ENCODE results near the gene SLC16A3. TPM values are rescaled to one million over a fixed set of nuclear protein-coding genes. Genes with fewer than 3 reads are reported as not detected.

SLC16A3 gene
- total RNA-seq, 6 experiments from 2014 or later: 4.1 to 34.0 (median 7.3) TPM

GRCh38 chr17:82228278-82228841 is 482 bp upstream of the SLC16A3 start:
- H3K4me3 ChIP-seq: peak overlapping the region; percentile 25 to 52 (median 39)
- peak in 2 of 3 donors; percentile 69 to 75 for DNase-seq
- ATAC-seq: peak; percentile 0 to 3 (median 2)
- H3K36me3 ChIP-seq: no peaks in the 10 kb centered on the region
- no peak for TF ChIP-seq POLR2A (IDR thresholded peaks at IDR 0.05)
- no peak for TF ChIP-seq CTCF (IDR thresholded peaks at IDR 0.05)
- H3K27ac ChIP-seq: peak overlapping the region; percentile 64 to 95 (median 87)
- no peaks in the 10 kb centered on the region for H3K9me3 ChIP-seq
- no CpG with 5 or more reads among the region's 63 CpGs for WGBS (ENCODE audit: insufficient coverage, low coverage, low lambda C conversion rate, missing lambda C conversion rate)
- no peaks in the 10 kb centered on the region for H3K27me3 ChIP-seq
- peaks cover 0 to 14% (median 3%) of the 10 kb centered on the region in 4 donors for H3K4me1 ChIP-seq
- intact Hi-C loops (cut with DNase I): no loop called here

GRCh38 chr17:82229698-82230608 is 1.1 kb downstream of the SLC16A3 start:
- peak overlapping the region; percentile 80 to 95 (median 87) for H3K27ac ChIP-seq
- WGBS (ENCODE audit: insufficient coverage, low coverage, low lambda C conversion rate, missing lambda C conversion rate): no CpG with 5 or more reads among the region's 28 CpGs
- intact Hi-C loops (cut with DNase I): no loop called here
- H3K9me3 ChIP-seq: no peaks in the 10 kb centered on the region
- H3K36me3 ChIP-seq: no peaks in the 10 kb centered on the region
- no peak for TF ChIP-seq CTCF (IDR thresholded peaks at IDR 0.05)
- TF ChIP-seq POLR2A (IDR thresholded peaks at IDR 0.05): no peak
- ATAC-seq (no peak), DNase-seq (peak in 2 of 3 donors; percentile 62 to 69)
- peaks cover 0 to 14% (median 3%) of the 10 kb centered on the region in 4 donors for H3K4me1 ChIP-seq
- H3K27me3 ChIP-seq: no peaks in the 10 kb centered on the region
- H3K4me3 ChIP-seq: peak overlapping the region; percentile 29 to 67 (median 52)

GRCh38 chr17:82230609-82231311 is 1.9 kb downstream of the SLC16A3 start:
- WGBS (ENCODE audit: insufficient coverage, low coverage, low lambda C conversion rate, missing lambda C conversion rate): 0% methylated on average over 4 of the region's 76 CpGs
- no peak for TF ChIP-seq POLR2A (IDR thresholded peaks at IDR 0.05)
- TF ChIP-seq CTCF (IDR thresholded peaks at IDR 0.05): peak; percentile 45 to 69 (median 54)
- Histone ChIP-seq H3K4me1 (peaks cover 0 to 15% (median 3%) of the 10 kb centered on the region in 4 donors), H3K9me3 (no peaks in the 10 kb centered on the region), H3K27me3 (no peaks in the 10 kb centered on the region), H3K4me3 (peak overlapping the region; percentile 43 to 67 (median 52)), H3K27ac (peak overlapping the region; percentile 80 to 95 (median 87)), H3K36me3 (no peaks in the 10 kb centered on the region)
- intact Hi-C loops (cut with DNase I): no loop called here
- DNase-seq: peak; percentile 91 to 94 (median 94)
- ATAC-seq: peak; percentile 63 to 77 (median 70)

GRCh38 chr17:82231312-82231561 is 2.4 kb downstream of the SLC16A3 start:
- ATAC-seq (peak in 2 of 4 donors; percentile 1 to 2), DNase-seq (no peak)
- peak overlapping the region; percentile 43 to 67 (median 52) for H3K4me3 ChIP-seq

More at GRCh38 chr17:82231312-82231561, 2.4 kb downstream of the SLC16A3 start:
- Histone ChIP-seq H3K27ac (peak overlapping the region; percentile 80 to 95 (median 87)), H3K9me3 (no peaks in the 10 kb centered on the region), H3K27me3 (no peaks in the 10 kb centered on the region), H3K36me3 (no peaks in the 10 kb centered on the region), H3K4me1 (peaks cover 0 to 20% (median 5%) of the 10 kb centered on the region in 4 donors)
- intact Hi-C loops (cut with DNase I): no loop called here
- TF ChIP-seq CTCF (IDR thresholded peaks at IDR 0.05): no peak
- TF ChIP-seq POLR2A (IDR thresholded peaks at IDR 0.05): no peak
- 4% methylated on average over 4 of the region's 18 CpGs for WGBS (ENCODE audit: insufficient coverage, low coverage, low lambda C conversion rate, missing lambda C conversion rate)
